ENCODE measurements around the gene USP25. TPM values are rescaled to one million over a fixed set of nuclear protein-coding genes. Genes with fewer than 3 reads are reported as not detected.

The USP25 gene
- total and polyA plus RNA-seq, 9 of the 15 experiments (the other 6 are each of a cell fraction or from before 2014, with no cell fraction given): 7.8 to 44.9 (median 31.4) TPM

DNA sequence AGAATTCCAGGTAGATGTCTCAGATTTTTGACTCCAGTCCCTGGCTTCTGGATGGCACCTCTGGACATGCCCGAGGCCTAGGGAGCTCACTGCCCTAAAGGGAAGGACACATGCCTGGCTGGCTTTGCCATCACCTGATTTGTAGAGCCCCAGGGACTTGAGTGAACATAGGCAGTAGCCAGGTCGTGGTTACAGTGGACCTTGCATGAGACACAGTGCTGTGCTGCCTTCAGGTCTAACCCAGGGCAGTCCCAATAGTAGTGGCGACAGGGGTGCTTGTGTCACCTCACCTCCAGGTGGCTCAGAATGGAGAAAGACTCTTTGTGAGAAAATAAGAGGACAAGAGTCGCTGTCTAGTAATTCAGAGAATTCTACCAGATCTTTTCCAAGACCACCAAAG lies 166.7 kb downstream of the USP25 start (continued):
- TF ChIP-seq, protein P1, sequence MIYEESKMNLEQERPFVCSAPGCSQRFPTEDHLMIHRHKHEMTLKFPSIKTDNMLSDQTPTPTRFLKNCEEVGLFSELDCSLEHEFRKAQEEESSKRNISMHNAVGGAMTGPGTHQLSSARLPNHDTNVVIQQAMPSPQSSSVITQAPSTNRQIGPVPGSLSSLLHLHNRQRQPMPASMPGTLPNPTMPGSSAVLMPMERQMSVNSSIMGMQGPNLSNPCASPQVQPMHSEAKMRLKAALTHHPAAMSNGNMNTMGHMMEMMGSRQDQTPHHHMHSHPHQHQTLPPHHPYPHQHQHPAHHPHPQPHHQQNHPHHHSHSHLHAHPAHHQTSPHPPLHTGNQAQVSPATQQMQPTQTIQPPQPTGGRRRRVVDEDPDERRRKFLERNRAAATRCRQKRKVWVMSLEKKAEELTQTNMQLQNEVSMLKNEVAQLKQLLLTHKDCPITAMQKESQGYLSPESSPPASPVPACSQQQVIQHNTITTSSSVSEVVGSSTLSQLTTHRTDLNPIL (CRISPR knock-in tag; IDR thresholded peaks at IDR 0.05): no peak
- TF ChIP-seq ESRRB (CRISPR knock-in tag; IDR thresholded peaks at IDR 0.05; ENCODE audit: borderline replicate concordance): no peak
- TF ChIP-seq ZNF41 (CRISPR knock-in tag; conservative IDR thresholded peaks at IDR 0.05): no peak

DNA sequence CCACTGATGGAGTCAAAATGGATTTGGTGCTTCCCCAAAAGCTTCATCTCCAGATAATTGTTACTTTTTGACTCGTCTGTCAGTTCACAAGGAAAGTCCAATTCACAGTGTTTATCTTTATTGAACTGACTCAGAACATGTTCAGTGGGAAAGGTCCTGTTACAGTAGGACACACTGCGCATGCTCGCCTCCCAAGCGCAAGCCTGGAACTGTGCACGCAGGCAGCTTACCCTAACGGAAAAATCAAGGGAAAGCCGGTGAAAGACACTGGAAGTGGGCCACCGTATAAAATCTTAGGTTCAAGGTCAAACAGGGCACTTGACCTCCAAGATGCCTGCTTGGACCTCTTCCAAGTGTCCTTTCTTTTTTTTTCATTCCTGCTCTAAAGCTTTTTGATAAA lies 174.6 kb downstream of the USP25 start:
- Histone ChIP-seq H4K20me1 (replicated peaks; ENCODE audit: control insufficient read depth, insufficient read depth, low read length) (no peaks in the 10 kb centered on the region), H3K9ac (ENCODE audit: insufficient read depth in 1 of 2, low read depth in 2 of 2, low read length in 2 of 2) (no peak overlapping the region), H3K4me1 (replicated peaks in 1 of 2; ENCODE audit: control insufficient read depth in 2 of 2, insufficient read depth in 2 of 2, low read length in 2 of 2) (no peaks in the 10 kb centered on the region), H3K27ac (ENCODE audit: extremely low read depth, low read depth, low read length) (no peak overlapping the region), H2AFZ (ENCODE audit: low read depth, low read length) (peak overlapping the region; percentile 42), H3K79me2 (ENCODE audit: control insufficient read depth, insufficient read depth, low read length) (no peaks in the 10 kb centered on the region), H3K27me3 (ENCODE audit: control insufficient read depth in 2 of 2, insufficient read depth in 2 of 2, low read length in 2 of 2) (no peaks in the 10 kb centered on the region), H3K4me2 (ENCODE audit: insufficient read depth, low read length) (no peak overlapping the region; the same call in 1 of the 2 replicates), H3K9me1 (ENCODE audit: control insufficient read depth, insufficient read depth, low read length) (no peaks in the 10 kb centered on the region), H3K36me3 (ENCODE audit: control insufficient read depth, insufficient read depth, low read length) (no peaks in the 10 kb centered on the region), H3K4me3 (no peak overlapping the region), H3K9me3 (replicated peaks; ENCODE audit: control insufficient read depth, insufficient read depth, low read depth, low read length) (no peaks in the 10 kb centered on the region)
- ChIA-PET CTCF (ENCODE audit: low intra/inter-chr PET ratio) (no interaction called here), POLR2A (interaction anchor here (0.6 kb wide), 1 partner anchor 24 kb away, joined by 3 read pairs; no protein-coding TSS in a partner anchor)
- WGBS (ENCODE audit: insufficient coverage, low coverage, missing lambda C conversion rate): 18% methylated on average over 8 of the region's 8 CpGs
- intact Hi-C loops (cut with micrococcal nuclease) (no loop called here), in situ Hi-C loops (cut with MboI) (no loop called here)
- peak in 2 of 4 experiments; percentile 11 to 53 for DNase-seq (ENCODE audit: extremely low read depth in 1 of 4, low spot score in 3 of 4)
- no TSS peak for BruUV-seq (replicated peaks)
- ATAC-seq: peak; percentile 77
- no peak for FAIRE-seq
- TF ChIP-seq ZC3H11A (IDR thresholded peaks at IDR 0.05; ENCODE audit: low read depth, low read length): no peak
- peak; percentile 46 for TF ChIP-seq NFIC (IDR thresholded peaks at IDR 0.05)
- TF ChIP-seq HCFC1 (IDR thresholded peaks at IDR 0.05; ENCODE audit: low read depth, low read length): no peak
- peak; percentile 91 to 92 for TF ChIP-seq NRF1 (conservative IDR thresholded peaks at IDR 0.05 in 1 of 2, IDR thresholded peaks at IDR 0.05 in 1 of 2)
- no peak for TF ChIP-seq ZSCAN32 (CRISPR knock-in tag; IDR thresholded peaks at IDR 0.05)
- TF ChIP-seq, protein P2, sequence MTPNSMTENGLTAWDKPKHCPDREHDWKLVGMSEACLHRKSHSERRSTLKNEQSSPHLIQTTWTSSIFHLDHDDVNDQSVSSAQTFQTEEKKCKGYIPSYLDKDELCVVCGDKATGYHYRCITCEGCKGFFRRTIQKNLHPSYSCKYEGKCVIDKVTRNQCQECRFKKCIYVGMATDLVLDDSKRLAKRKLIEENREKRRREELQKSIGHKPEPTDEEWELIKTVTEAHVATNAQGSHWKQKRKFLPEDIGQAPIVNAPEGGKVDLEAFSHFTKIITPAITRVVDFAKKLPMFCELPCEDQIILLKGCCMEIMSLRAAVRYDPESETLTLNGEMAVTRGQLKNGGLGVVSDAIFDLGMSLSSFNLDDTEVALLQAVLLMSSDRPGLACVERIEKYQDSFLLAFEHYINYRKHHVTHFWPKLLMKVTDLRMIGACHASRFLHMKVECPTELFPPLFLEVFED (CRISPR knock-in tag; conservative IDR thresholded peaks at IDR 0.05): no peak
- TF ChIP-seq HNRNPLL (IDR thresholded peaks at IDR 0.05; ENCODE audit: low read depth, low read length, poor library complexity, severe bottlenecking): peak; percentile 60
- TF ChIP-seq, protein P3, sequence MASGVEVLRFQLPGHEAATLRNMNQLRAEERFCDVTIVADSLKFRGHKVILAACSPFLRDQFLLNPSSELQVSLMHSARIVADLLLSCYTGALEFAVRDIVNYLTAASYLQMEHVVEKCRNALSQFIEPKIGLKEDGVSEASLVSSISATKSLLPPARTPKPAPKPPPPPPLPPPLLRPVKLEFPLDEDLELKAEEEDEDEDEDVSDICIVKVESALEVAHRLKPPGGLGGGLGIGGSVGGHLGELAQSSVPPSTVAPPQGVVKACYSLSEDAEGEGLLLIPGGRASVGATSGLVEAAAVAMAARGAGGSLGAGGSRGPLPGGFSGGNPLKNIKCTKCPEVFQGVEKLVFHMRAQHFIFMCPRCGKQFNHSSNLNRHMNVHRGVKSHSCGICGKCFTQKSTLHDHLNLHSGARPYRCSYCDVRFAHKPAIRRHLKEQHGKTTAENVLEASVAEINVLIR (CRISPR knock-in tag; IDR thresholded peaks at IDR 0.05): no peak
- no peak for TF ChIP-seq MTA2 (IDR thresholded peaks at IDR 0.05; ENCODE audit: low read depth)
- TF ChIP-seq KHSRP (IDR thresholded peaks at IDR 0.05): no peak
- TF ChIP-seq ZFP1 (CRISPR knock-in tag; IDR thresholded peaks at IDR 0.05): no peak
- no peak for TF ChIP-seq CC2D1A (IDR thresholded peaks at IDR 0.05)
- no peak for TF ChIP-seq NFRKB (IDR thresholded peaks at IDR 0.05; ENCODE audit: low read depth)
- TF ChIP-seq ZNF3 (CRISPR knock-in tag; IDR thresholded peaks at IDR 0.05): no peak
- TF ChIP-seq GATAD2B (IDR thresholded peaks at IDR 0.05; ENCODE audit: borderline replicate concordance): no peak
- no peak for TF ChIP-seq FOXJ3 (CRISPR knock-in tag; IDR thresholded peaks at IDR 0.05)
- no peak for TF ChIP-seq SRSF7 (optimal IDR thresholded peaks at IDR 0.05; ENCODE audit: low read depth, low read length)
- no peak for TF ChIP-seq LEF1 (IDR thresholded peaks at IDR 0.05)
- TF ChIP-seq ESRRA (IDR thresholded peaks at IDR 0.05; ENCODE audit: borderline replicate concordance, low read depth): peak; percentile 39; the same call in 1 of the 2 replicates
